Measurements from ENCODE around the gene SLC7A4. TPM values are rescaled to one million over a fixed set of nuclear protein-coding genes. Genes with fewer than 3 reads are reported as not detected.

SLC7A4 gene
- total and polyA plus RNA-seq, 2 of the 8 experiments (the other 6 are each of a cell fraction or from before 2014, with no cell fraction given), result 0.92 TPM; not detected in 1

DNA sequence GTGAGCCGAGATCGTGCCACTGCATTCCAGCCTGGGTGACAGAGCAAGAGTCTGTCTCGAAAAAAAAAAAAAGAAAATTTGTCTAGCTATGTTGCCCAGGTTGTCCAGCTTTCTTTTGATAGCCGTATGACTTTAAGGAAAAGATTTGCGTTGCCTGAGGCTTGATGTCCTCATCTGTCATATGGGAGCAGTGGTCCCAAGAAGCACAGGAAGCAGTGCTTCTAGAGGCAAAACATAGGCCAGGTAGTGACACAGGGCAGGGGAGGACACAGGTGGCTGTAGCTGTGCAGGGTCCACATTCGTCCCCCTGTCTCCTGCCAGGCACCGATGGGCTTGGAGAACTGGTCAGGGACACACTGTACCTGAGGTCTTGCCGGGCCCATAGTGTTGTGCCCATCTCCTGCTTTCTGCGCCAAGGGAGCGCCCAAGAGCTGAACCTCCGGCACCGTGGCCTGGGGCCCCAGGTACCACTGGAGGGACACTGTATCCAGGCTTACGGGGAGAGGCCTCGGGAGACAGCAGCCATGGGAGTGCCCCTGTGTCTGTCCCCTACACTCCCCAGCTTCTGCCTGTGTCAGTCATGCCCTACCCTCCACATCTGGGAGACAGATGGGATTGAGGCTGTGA is 14.8 kb upstream of the SLC7A4 start (continued):
- TF ChIP-seq, protein P1, sequence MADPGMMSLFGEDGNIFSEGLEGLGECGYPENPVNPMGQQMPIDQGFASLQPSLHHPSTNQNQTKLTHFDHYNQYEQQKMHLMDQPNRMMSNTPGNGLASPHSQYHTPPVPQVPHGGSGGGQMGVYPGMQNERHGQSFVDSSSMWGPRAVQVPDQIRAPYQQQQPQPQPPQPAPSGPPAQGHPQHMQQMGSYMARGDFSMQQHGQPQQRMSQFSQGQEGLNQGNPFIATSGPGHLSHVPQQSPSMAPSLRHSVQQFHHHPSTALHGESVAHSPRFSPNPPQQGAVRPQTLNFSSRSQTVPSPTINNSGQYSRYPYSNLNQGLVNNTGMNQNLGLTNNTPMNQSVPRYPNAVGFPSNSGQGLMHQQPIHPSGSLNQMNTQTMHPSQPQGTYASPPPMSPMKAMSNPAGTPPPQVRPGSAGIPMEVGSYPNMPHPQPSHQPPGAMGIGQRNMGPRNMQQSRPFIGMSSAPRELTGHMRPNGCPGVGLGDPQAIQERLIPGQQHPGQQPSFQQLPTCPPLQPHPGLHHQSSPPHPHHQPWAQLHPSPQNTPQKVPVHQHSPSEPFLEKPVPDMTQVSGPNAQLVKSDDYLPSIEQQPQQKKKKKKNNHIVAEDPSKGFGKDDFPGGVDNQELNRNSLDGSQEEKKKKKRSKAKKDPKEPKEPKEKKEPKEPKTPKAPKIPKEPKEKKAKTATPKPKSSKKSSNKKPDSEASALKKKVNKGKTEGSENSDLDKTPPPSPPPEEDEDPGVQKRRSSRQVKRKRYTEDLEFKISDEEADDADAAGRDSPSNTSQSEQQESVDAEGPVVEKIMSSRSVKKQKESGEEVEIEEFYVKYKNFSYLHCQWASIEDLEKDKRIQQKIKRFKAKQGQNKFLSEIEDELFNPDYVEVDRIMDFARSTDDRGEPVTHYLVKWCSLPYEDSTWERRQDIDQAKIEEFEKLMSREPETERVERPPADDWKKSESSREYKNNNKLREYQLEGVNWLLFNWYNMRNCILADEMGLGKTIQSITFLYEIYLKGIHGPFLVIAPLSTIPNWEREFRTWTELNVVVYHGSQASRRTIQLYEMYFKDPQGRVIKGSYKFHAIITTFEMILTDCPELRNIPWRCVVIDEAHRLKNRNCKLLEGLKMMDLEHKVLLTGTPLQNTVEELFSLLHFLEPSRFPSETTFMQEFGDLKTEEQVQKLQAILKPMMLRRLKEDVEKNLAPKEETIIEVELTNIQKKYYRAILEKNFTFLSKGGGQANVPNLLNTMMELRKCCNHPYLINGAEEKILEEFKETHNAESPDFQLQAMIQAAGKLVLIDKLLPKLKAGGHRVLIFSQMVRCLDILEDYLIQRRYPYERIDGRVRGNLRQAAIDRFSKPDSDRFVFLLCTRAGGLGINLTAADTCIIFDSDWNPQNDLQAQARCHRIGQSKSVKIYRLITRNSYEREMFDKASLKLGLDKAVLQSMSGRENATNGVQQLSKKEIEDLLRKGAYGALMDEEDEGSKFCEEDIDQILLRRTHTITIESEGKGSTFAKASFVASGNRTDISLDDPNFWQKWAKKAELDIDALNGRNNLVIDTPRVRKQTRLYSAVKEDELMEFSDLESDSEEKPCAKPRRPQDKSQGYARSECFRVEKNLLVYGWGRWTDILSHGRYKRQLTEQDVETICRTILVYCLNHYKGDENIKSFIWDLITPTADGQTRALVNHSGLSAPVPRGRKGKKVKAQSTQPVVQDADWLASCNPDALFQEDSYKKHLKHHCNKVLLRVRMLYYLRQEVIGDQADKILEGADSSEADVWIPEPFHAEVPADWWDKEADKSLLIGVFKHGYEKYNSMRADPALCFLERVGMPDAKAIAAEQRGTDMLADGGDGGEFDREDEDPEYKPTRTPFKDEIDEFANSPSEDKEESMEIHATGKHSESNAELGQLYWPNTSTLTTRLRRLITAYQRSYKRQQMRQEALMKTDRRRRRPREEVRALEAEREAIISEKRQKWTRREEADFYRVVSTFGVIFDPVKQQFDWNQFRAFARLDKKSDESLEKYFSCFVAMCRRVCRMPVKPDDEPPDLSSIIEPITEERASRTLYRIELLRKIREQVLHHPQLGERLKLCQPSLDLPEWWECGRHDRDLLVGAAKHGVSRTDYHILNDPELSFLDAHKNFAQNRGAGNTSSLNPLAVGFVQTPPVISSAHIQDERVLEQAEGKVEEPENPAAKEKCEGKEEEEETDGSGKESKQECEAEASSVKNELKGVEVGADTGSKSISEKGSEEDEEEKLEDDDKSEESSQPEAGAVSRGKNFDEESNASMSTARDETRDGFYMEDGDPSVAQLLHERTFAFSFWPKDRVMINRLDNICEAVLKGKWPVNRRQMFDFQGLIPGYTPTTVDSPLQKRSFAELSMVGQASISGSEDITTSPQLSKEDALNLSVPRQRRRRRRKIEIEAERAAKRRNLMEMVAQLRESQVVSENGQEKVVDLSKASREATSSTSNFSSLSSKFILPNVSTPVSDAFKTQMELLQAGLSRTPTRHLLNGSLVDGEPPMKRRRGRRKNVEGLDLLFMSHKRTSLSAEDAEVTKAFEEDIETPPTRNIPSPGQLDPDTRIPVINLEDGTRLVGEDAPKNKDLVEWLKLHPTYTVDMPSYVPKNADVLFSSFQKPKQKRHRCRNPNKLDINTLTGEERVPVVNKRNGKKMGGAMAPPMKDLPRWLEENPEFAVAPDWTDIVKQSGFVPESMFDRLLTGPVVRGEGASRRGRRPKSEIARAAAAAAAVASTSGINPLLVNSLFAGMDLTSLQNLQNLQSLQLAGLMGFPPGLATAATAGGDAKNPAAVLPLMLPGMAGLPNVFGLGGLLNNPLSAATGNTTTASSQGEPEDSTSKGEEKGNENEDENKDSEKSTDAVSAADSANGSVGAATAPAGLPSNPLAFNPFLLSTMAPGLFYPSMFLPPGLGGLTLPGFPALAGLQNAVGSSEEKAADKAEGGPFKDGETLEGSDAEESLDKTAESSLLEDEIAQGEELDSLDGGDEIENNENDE (IDR thresholded peaks at IDR 0.05; ENCODE audit: insufficient replicate concordance, low read length), result no peak
- TF ChIP-seq ZNF274 (IDR thresholded peaks at IDR 0.05; ENCODE audit: borderline replicate concordance, extremely low read depth, low read length) (no peak), SP1 (IDR thresholded peaks at IDR 0.05; ENCODE audit: low read depth, low read length) (no peak), PHF8 (conservative IDR thresholded peaks at IDR 0.05; ENCODE audit: low read depth, low read length) (no peak)
- TF ChIP-seq, protein P2, sequence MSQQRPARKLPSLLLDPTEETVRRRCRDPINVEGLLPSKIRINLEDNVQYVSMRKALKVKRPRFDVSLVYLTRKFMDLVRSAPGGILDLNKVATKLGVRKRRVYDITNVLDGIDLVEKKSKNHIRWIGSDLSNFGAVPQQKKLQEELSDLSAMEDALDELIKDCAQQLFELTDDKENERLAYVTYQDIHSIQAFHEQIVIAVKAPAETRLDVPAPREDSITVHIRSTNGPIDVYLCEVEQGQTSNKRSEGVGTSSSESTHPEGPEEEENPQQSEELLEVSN (IDR thresholded peaks at IDR 0.05), result no peak

All from H1 (cell line).